Ascending aorta (tissue), 2 donors: ENCODE results near the gene SLCO3A1. TPM values are rescaled to one million over a fixed set of nuclear protein-coding genes. Genes with fewer than 3 reads are reported as not detected.

Source experiments
- DNase-seq, 2 donors: peaks; one replicate each; pipeline ENCODE4 v3.0.0-alpha.2; 2019; ENCODE audit warnings: low spot score in 2 of 2
- H3K27ac ChIP-seq, 2 donors: fragments of 200-600 bp; sonication (generic); one replicate each; pipeline ENCODE4 v1.5.1; 2016 to 2017; ENCODE audit warnings: mild to moderate bottlenecking in 1 of 2
- H3K27me3 ChIP-seq: fragments of 200-600 bp; sonication (generic); one replicate; pipeline ENCODE4 v1.5.1; 2017
- H3K36me3 ChIP-seq, 2 donors: fragments of 200-600 bp; sonication (generic); one replicate each; pipeline ENCODE4 v1.5.1; 2016
- H3K4me1 ChIP-seq, 2 donors: fragments of 200-600 bp; sonication (generic); one replicate each; pipeline ENCODE4 v1.5.1; 2016 to 2017; ENCODE audit warnings: mild to moderate bottlenecking in 1 of 2
- H3K4me3 ChIP-seq, 2 donors: fragments of 200-600 bp; sonication (generic); one replicate each; pipeline ENCODE4 v1.5.1; 2016 to 2017; ENCODE audit warnings: mild to moderate bottlenecking in 1 of 2
- H3K9me3 ChIP-seq, 2 donors: fragments of 200-600 bp; sonication (generic); one replicate each; pipeline ENCODE4 v1.5.1; 2016
- CTCF ChIP-seq, 3 experiments: fragments of 200-600 bp in 2 of 3; fragments of 450-650 bp in 1 of 3; sonication (generic) in 2 of 3; IDR thresholded peaks; one replicate each; pipeline ENCODE4 v1.5.1; 2016 to 2019; ENCODE audit warnings: antibody characterized with exemption in 3 of 3, mild to moderate bottlenecking in 1 of 3, moderate library complexity in 1 of 3
- intact Hi-C: fragments of 100-400 bp; cut with DNase I; formaldehyde crosslinking; loops from one replicate; pipeline ENCODE4 v1.15.1; 2023
- total RNA-seq: library from RNA; depleted of rRNA; stranded (reverse); fragments of >200 nt; gene quantifications from one replicate; pipeline ENCODE4 v1.1.0, GENCODE V29; 2016

Gene SLCO3A1
- total RNA-seq, 1 donor from 2014 or later: 53.2 TPM

- TF ChIP-seq CTCF (IDR thresholded peaks at IDR 0.05): no peak
- Histone ChIP-seq H3K36me3 (peaks cover 0 to 26% of the 10 kb centered on the region in 2 donors), H3K27me3 (no peaks in the 10 kb centered on the region), H3K4me3 (no peak overlapping the region), H3K27ac (no peak overlapping the region), H3K4me1 (no peaks in the 10 kb centered on the region), H3K9me3 (no peaks in the 10 kb centered on the region)
- intact Hi-C loops: no loop called here
- no peak for DNase-seq
Measured at GRCh38 chr15:92132982-92133755, 279.7 kb downstream of the SLCO3A1 start.

- Histone ChIP-seq H3K9me3 (no peaks in the 10 kb centered on the region), H3K36me3 (peaks cover 0 to 3% of the 10 kb centered on the region in 2 donors), H3K27ac (no peak overlapping the region), H3K27me3 (no peaks in the 10 kb centered on the region), H3K4me3 (no peak overlapping the region), H3K4me1 (no peaks in the 10 kb centered on the region)
- DNase-seq: no peak
- TF ChIP-seq CTCF (IDR thresholded peaks at IDR 0.05): no peak
- intact Hi-C loops: no loop called here
Measured at GRCh38 chr15:92140796-92141195, 287.3 kb downstream of the SLCO3A1 start.

GRCh38 chr15:92141607-92142006 lies 288.1 kb downstream of the SLCO3A1 start:
- TF ChIP-seq CTCF (IDR thresholded peaks at IDR 0.05): no peak
- Histone ChIP-seq H3K36me3 (peaks cover under 1 to 4% of the 10 kb centered on the region in 2 donors), H3K9me3 (no peaks in the 10 kb centered on the region), H3K4me1 (no peaks in the 10 kb centered on the region), H3K4me3 (no peak overlapping the region), H3K27ac (no peak overlapping the region), H3K27me3 (no peaks in the 10 kb centered on the region)
- DNase-seq: no peak
- intact Hi-C loops: no loop called here

- intact Hi-C loops: no loop called here
- Histone ChIP-seq H3K27ac (no peak overlapping the region), H3K4me3 (no peak overlapping the region), H3K36me3 (peaks cover 4 to 13% of the 10 kb centered on the region in 2 donors), H3K4me1 (no peaks in the 10 kb centered on the region), H3K9me3 (no peaks in the 10 kb centered on the region), H3K27me3 (no peaks in the 10 kb centered on the region)
- DNase-seq: no peak
- TF ChIP-seq CTCF (IDR thresholded peaks at IDR 0.05): no peak
Measured at GRCh38 chr15:92142242-92143232, 289.0 kb downstream of the SLCO3A1 start.

GRCh38 chr15:92143765-92144164 lies 290.3 kb downstream of the SLCO3A1 start:
- no peaks in the 10 kb centered on the region for H3K27me3 ChIP-seq
- H3K4me1 ChIP-seq: no peaks in the 10 kb centered on the region
- H3K36me3 ChIP-seq: peaks cover 4 to 20% of the 10 kb centered on the region in 2 donors
- H3K9me3 ChIP-seq: no peaks in the 10 kb centered on the region
- intact Hi-C loops: no loop called here
- no peak overlapping the region for H3K27ac ChIP-seq
- no peak overlapping the region for H3K4me3 ChIP-seq
- DNase-seq: no peak
- no peak for TF ChIP-seq CTCF (IDR thresholded peaks at IDR 0.05)
